AG09319 (cell line): ENCODE results near the gene FAM20C.

ENCODE experiments used
- DNase-seq: peaks from one replicate; pipeline ENCODE4 v3.0.0-alpha.2; 2010; ENCODE audit warnings: low read depth; ENCODE audit errors: extremely low read depth
- CTCF ChIP-seq: IDR thresholded peaks from 2 replicates; pipeline ENCODE4 v1.5.1; 2011; ENCODE audit warnings: low read depth, mild to moderate bottlenecking, inconsistent platforms, low read length, moderate library complexity

FAM20C gene

GRCh38 chr7:301291-302053 is 109.1 kb downstream of the FAM20C start:
- no peak for TF ChIP-seq CTCF
- no peak for DNase-seq

GRCh38 chr7:302054-302992 is 110.0 kb downstream of the FAM20C start:
- TF ChIP-seq CTCF: no peak
- DNase-seq: no peak

- no peak for TF ChIP-seq CTCF
These were observed 111.1 kb downstream of the FAM20C start for GRCh38 chr7:303425-303824.

GRCh38 chr7:303884-304573 is 111.7 kb downstream of the FAM20C start:
- no peak for TF ChIP-seq CTCF
- no peak for DNase-seq

More at GRCh38 chr7:303425-303824, 111.1 kb downstream of the FAM20C start:
- DNase-seq: no peak

GRCh38 chr7:304574-305409 is 112.4 kb downstream of the FAM20C start:
- no peak for TF ChIP-seq CTCF
- no peak for DNase-seq

- TF ChIP-seq CTCF: no peak
- no peak for DNase-seq
These were observed 113.2 kb downstream of the FAM20C start for GRCh38 chr7:305410-306151.
